C4-2B (cell line): ENCODE results near the gene NRXN3.

ENCODE experiments used
- H3K27ac ChIP-seq: fragments of 450-650 bp; 2 replicates; pipeline ENCODE4 v1.5.1; 2017
- ZFX ChIP-seq: fragments of 450-650 bp; IDR thresholded peaks from 2 replicates; pipeline ENCODE4 v1.6.1; 2017
- TF ChIP-seq, protein P1 (sequence below): fragments of 450-650 bp; conservative IDR thresholded peaks from 2 replicates; pipeline ENCODE4 v1.5.1; 2017; ENCODE audit warnings: mild to moderate bottlenecking

NRXN3 gene

DNA sequence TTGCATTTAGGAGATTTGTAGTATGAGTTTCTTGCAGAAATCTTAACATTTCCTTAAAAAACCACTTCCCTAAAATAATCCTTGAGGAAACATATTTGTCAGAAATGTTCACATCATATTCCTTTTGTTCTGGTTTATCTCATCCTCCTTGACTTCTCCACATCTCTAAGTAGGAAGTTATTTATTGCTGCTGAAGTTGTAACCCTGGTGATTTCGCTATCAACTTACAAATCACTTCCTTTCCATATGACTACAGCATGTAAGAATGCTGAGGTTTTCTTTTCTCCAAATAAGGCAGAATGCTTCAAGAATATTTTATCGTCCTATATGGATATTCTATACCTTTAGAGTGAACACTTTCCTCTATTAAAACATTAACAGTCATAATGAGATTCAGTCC lies 751.7 kb downstream of the NRXN3 start:
- TF ChIP-seq, protein P1, sequence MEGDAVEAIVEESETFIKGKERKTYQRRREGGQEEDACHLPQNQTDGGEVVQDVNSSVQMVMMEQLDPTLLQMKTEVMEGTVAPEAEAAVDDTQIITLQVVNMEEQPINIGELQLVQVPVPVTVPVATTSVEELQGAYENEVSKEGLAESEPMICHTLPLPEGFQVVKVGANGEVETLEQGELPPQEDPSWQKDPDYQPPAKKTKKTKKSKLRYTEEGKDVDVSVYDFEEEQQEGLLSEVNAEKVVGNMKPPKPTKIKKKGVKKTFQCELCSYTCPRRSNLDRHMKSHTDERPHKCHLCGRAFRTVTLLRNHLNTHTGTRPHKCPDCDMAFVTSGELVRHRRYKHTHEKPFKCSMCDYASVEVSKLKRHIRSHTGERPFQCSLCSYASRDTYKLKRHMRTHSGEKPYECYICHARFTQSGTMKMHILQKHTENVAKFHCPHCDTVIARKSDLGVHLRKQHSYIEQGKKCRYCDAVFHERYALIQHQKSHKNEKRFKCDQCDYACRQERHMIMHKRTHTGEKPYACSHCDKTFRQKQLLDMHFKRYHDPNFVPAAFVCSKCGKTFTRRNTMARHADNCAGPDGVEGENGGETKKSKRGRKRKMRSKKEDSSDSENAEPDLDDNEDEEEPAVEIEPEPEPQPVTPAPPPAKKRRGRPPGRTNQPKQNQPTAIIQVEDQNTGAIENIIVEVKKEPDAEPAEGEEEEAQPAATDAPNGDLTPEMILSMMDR = no peak
- TF ChIP-seq ZFX = no peak
- H3K27ac ChIP-seq = no peak overlapping the region

DNA sequence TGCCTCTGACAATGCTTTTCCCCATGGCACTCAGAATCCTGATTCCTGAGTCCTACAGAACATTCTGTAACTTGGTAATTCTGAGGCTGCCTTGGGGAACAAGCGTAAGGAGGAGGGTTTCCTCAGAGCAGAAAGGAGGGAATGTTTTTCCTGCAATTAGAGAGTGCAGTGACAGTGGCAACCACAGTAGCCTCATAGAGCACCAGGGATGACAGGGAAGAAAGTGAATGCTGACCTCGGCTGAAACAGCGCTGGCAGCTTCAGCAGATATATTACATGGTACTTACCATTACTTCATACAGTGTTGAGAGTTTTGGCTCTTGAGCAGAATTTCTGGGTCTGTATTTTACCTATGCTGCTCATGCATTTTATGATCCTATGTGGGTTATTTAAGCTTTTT lies 757.1 kb downstream of the NRXN3 start:
- TF ChIP-seq, protein P1 = no peak
- no peak for TF ChIP-seq ZFX
- no peak overlapping the region for H3K27ac ChIP-seq

DNA sequence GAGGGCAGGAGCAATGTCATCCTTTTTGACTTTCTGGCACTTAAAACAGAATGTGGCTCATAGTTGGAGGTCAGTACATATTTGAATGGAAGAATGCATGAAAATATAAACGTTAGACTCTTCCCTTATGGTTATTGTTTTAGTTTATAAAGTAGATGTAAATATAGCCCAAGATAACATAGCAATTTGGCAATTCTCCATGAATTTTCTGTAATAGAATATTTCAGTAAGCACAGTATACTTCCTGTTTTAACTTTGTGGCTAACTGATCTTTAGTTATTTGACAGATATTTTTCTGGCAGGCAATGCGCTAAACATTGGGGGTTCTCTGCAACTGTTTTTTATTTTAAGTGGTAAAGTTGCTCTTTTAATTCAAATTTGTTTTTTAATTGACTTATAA lies 763.0 kb downstream of the NRXN3 start:
- H3K27ac ChIP-seq = no peak overlapping the region
- no peak for TF ChIP-seq ZFX
- TF ChIP-seq, protein P1 = no peak

DNA sequence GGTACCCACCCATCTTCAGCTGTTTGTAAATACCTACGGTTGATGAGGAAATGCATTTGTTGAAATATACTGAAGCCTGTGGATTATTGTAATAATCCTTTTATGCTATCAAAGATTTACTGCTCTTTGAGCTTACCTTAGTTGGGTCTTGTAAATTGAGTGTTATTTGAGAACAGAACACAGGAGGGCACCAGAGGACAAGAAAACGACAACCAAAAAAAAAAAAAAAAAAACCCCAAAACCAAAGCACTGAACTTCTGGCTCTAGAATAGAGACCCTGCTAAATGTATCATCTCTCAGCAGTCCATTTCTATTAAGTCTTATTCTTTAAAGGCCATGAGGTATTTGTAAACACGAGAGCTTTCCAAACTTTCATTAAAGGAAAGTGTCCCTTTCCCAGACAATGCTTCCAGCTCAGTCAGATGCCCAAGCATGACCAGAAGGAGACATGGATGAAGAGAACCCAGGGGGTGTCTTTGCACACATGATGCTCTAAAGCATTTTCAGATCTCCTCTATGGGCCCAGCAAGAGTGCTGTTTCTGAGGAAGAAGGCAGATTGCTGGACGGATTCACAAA lies 763.9 kb downstream of the NRXN3 start:
- TF ChIP-seq, protein P1 = peak; percentile 69
- TF ChIP-seq ZFX = no peak
- H3K27ac ChIP-seq = no peak overlapping the region

DNA sequence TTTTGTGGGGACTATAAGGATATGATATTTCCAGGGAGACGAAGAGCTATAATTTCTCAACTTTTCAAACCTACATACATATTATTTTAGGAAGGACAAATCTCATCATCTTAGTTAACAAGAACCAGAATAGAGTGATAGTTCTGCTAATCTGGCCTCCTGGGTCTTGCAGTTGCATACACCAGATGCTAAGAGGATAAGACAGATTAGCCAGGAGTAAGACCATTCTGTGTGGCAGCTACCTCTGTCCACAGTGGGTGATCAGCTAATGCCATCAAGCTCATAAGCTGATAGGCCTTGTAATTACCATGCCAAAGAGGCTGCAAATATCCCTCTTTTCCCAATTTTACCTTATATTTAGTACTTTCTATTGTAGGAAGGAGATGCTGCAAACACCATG lies 776.8 kb downstream of the NRXN3 start:
- TF ChIP-seq, protein P1 = no peak
- TF ChIP-seq ZFX = no peak
- no peak overlapping the region for H3K27ac ChIP-seq

DNA sequence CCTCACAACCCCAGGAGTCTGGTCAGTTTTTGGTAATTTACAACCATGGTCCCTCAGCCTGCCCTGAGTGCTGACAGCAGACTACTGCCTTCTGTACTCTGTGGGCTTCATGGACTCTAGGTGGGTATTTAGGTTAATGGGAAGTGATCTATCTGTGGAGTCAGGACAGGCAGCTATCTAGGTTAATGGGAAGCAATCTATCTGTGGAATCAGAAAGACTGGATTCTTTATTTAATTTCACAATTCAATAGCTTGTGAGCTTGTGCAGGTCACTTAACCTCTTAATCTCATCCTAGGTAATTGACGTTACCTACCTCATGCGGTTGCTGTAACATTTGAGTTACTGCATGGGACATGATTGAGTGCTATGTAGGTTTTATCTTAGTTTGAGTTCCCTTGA lies 777.5 kb downstream of the NRXN3 start:
- TF ChIP-seq, protein P1 = no peak
- no peak for TF ChIP-seq ZFX

DNA sequence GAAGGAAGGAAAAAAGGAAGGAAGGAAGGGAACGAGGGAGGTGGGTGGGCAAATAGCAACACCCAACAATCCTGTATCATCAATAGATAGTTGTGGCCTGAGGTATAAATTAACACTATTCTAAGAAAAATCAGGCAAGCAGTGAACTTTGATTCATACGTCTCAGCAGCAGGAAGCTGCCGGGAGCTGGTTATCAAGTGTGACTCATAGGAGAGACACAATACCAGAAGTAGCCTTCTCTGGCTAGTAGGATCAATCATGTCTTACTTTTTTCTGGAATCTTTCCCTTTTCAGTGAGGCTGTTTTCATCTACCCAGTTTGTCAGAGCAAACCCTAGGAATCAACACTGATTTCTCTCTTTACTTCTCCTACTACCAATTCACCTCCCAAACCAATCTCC lies 780.5 kb downstream of the NRXN3 start:
- H3K27ac ChIP-seq = no peak overlapping the region
- no peak for TF ChIP-seq ZFX

More for the DNA sequence above, 777.5 kb downstream of the NRXN3 start:
- H3K27ac ChIP-seq = no peak overlapping the region

DNA sequence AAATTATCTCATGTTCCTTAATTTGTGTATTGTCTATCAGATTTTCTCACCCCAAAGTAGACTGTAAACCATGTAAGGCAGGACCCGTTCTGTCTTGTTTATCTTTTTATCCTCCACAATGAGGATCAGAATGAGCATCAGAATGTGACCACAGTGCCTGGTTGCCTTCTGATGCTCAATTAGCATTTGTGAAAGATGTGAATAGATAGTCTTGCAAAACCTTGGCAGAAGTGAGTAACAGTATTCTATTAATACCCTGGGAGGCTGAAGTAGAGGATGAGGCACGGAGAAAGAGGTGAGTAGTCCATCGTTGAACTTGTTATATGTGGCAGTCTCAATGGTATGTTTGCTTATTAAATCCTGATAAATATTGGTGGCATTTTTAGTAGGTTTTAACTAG lies 781.4 kb downstream of the NRXN3 start:
- no peak overlapping the region for H3K27ac ChIP-seq
- TF ChIP-seq, protein P1 = no peak
- no peak for TF ChIP-seq ZFX
